Muscle of leg (tissue), 11 donors: ENCODE results near the gene SYT15. TPM values are rescaled to one million over a fixed set of nuclear protein-coding genes. Genes with fewer than 3 reads are reported as not detected.

Experiments used
- DNase-seq: peaks from one replicate; pipeline ENCODE4 v3.0.0; 2013
- H3K27ac ChIP-seq: one replicate; pipeline ENCODE4 v1.5.1; 2013; ENCODE audit warnings: mild to moderate bottlenecking, low read length, control low read depth
- H3K27me3 ChIP-seq: one replicate; pipeline ENCODE4 v1.6.1; 2013; ENCODE audit warnings: low read length; ENCODE audit not compliant: control insufficient read depth, insufficient read depth
- H3K36me3 ChIP-seq: one replicate; pipeline ENCODE4 v1.6.1; 2013; ENCODE audit warnings: low read length; ENCODE audit not compliant: control insufficient read depth, insufficient read depth
- H3K4me1 ChIP-seq: one replicate; pipeline ENCODE4 v1.6.1; 2013; ENCODE audit warnings: low read length; ENCODE audit not compliant: control insufficient read depth, insufficient read depth
- H3K4me3 ChIP-seq: one replicate; pipeline ENCODE4 v1.5.1; 2013; ENCODE audit warnings: low read length, control low read depth
- H3K9me3 ChIP-seq: replicated peaks from 2 replicates; pipeline ENCODE4 v1.6.1; 2013; ENCODE audit warnings: low read depth, low read length; ENCODE audit not compliant: control insufficient read depth
- WGBS: methylation state at CpG from one replicate; pipeline ENCODE4 v1.1.5; 2013; ENCODE audit warnings: missing lambda C conversion rate; ENCODE audit not compliant: insufficient coverage; 5-methylcytosine and 5-hydroxymethylcytosine counted together
- polyA plus RNA-seq, 8 donors: library from polyadenylated mRNA; unstranded; fragments of 120-200 nt; gene quantifications; one replicate each; pipeline versions ENCODE4 v1.2.1 to v1.2.3, GENCODE V29; 2013; ENCODE audit warnings: inconsistent platforms in 1 of 8, low replicate concordance in 1 of 8; ENCODE audit not compliant: insufficient read length in 8 of 8, insufficient read depth in 1 of 8
- total RNA-seq: library from RNA; stranded (reverse); fragments of 120-200 nt; gene quantifications from one replicate; pipeline ENCODE4 v1.2.4, GENCODE V29; 2013

The SYT15 gene
- total and polyA plus RNA-seq, 9 donors: 1.1 to 5.2 (median 3.8) TPM

DNA sequence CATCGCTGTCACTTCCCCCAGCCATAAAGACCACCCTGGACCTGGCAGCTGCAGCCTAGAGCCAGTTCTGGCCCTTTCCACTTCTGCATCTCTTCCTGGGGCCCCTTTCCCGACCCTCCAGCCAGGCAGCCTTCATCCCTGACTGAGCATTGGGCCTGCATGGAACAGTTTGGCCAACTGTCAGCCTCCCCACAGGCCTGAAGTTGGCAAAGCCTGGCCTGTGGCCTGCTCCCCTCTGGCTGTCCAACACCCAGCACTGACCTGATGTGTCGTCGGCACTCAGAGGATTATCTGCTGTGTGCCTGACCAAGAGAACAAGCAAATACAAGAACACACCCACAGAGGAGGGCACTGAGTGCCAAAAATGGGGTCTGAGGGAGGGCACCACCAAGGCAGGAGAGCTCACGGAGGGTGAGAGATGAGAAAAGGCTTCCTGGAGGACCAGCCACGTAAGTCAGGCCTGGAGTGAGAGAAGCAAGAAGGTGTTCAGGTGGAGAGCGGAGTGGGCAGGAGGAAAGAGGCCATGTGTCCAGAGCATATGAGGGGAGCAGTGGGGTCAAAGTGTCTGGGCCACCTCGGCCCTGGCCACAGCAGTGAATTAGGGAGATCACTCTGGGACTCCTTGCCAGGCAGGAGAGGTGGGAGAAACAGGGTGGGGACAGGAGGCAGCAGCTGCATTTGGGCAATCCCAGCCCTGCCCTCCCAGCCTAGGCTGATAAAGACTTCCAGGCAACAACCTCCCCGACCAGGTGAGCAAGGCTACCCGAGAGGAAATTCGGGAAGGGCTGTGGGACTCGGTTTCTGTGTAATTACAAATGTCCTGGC is 27.0 kb upstream of the SYT15 start:
- Histone ChIP-seq H3K4me3 (no peak overlapping the region), H3K4me1 (peaks cover 36% of the 10 kb centered on the region), H3K27ac (no peak overlapping the region), H3K9me3 (no peaks in the 10 kb centered on the region), H3K27me3 (peaks cover 34% of the 10 kb centered on the region), H3K36me3 (no peaks in the 10 kb centered on the region)
- DNase-seq: no peak
- WGBS: 82% methylated on average over 12 of the region's 12 CpGs

DNA sequence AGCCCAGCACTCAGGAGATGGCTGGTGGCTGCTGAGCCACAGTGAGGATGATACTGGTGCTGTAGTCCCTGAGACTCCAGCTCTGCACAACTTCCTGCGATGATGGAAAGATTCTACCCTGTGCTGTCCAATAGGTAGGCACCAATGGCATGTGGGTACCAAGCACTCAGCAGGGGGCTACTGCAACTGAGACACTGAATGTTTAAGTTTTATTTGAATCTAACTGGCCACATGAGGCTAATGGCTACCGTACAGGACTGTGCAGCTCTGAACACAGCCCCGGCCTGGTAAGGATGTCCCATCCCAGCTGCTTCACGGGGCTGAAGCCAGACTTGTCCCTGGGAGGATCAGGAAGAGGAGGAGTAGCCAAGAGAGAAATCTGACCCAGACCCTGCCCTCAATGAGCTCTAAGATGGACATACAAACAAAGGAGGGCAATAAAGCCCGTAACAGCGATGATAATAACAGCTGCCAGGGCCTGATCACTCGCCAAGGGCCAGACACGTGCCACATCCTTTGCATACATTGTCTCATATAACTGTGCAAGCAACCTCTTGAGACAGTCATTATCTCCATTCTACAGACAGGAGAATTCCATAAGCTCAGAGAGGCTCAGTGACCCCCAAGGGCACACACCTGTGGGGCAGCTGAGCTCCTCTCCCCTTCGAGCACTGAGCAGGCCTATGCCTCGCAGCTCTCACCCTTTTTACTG is 26.2 kb upstream of the SYT15 start:
- 43% methylated on average over 10 of the region's 10 CpGs for WGBS
- Histone ChIP-seq H3K4me3 (no peak overlapping the region), H3K9me3 (no peaks in the 10 kb centered on the region), H3K27ac (no peak overlapping the region), H3K36me3 (no peaks in the 10 kb centered on the region), H3K4me1 (peaks cover 38% of the 10 kb centered on the region), H3K27me3 (peaks cover 40% of the 10 kb centered on the region)
- peak; percentile 77 for DNase-seq

DNA sequence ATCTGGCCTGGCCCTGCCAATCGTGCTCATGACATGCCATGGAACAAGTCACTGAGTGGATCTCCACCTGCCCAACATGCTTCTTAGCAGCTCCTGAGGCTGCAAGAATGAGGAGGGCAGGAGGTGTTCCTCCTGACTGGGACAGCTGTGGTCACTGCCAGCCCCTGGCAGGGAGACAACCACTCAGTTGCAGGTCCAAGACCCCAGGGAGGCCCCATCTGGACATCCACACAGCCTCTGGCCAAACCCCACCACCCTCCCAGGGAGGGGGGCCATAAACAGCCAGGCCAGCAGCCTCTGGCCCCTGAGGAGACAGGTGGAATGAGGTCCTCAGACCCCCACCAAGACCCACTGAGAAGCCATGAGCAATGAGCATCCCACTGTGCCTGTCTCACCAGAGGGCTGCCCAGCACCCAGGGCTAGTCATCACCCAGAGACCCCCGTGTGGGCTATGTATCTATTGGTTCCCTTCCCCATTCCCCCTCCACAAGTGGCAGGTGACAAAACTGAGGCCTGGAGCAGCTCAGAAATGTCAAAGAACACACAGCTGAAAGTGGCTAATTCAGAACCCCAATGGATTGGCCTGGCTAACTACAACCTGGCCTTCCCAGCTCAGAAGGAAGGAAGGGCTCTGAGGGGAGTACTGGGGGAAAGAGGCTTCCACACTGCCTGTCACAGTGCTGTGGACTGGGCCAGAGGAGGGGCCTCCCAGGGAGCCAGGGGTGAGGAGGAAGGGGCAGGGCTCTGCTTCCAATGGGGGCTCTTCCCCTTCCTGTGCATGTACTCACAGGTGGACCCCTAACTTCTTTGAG is 25.5 kb upstream of the SYT15 start:
- Histone ChIP-seq H3K9me3 (no peaks in the 10 kb centered on the region), H3K27me3 (peaks cover 48% of the 10 kb centered on the region), H3K36me3 (no peaks in the 10 kb centered on the region), H3K27ac (no peak overlapping the region), H3K4me1 (peaks cover 38% of the 10 kb centered on the region), H3K4me3 (no peak overlapping the region)
- 69% methylated on average over 2 of the region's 2 CpGs for WGBS
- no peak for DNase-seq

DNA sequence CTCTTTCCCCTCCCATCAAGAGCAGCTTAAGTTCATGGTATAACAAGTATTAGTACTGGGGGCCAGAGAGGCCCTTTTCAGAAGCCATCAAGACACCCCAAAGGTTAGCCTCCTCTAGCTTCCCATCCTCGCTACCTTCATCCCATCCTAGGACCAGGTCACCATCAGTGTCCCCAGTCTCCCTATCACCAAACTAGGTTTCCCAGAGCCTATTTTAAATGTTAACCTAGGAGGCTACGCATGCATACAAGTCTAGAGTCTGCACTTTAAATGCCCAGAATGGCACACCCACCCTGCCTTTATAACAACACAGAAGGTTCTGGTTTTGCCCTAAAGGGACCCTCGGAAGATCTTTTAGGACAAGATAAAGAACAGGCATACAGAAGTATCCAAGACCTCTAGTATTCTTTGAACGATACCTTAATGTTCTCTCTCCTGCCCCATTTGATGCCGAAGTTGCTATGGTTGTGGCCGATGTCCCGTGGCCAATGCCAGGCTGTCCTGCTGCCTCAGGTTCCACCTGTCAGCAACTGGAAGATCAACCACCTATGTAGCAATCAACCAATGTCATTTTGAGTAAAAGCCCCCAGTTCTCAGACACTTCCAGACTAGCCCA is 24.7 kb upstream of the SYT15 start:
- DNase-seq: no peak

DNA sequence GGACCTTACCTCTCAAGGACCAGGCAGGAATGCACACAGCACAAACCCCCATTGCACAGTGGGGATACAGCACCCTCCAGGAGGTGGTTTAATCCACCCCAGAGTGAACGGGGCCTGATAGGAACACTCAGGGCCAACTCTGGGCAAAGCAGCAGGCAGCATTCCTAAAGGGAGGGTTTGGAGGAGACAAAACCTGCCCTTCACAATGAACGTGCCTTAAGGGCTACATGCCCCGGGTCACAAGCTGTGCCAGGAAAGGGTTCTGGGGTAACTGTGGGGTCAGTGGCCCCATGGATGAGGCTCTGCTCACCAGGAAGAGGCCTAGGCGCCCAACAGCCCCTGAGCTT is 23.6 kb upstream of the SYT15 start:
- Histone ChIP-seq H3K4me3 (no peak overlapping the region), H3K27me3 (peaks cover 62% of the 10 kb centered on the region)
- no peak for DNase-seq

More for the DNA sequence above, 24.7 kb upstream of the SYT15 start:
- no peaks in the 10 kb centered on the region for H3K9me3 ChIP-seq
- no peak overlapping the region for H3K4me3 ChIP-seq
- no peak overlapping the region for H3K27ac ChIP-seq
- peaks cover 38% of the 10 kb centered on the region for H3K4me1 ChIP-seq
- 92% methylated on average over 7 of the region's 7 CpGs for WGBS
- H3K27me3 ChIP-seq: peaks cover 55% of the 10 kb centered on the region
- no peaks in the 10 kb centered on the region for H3K36me3 ChIP-seq

DNA sequence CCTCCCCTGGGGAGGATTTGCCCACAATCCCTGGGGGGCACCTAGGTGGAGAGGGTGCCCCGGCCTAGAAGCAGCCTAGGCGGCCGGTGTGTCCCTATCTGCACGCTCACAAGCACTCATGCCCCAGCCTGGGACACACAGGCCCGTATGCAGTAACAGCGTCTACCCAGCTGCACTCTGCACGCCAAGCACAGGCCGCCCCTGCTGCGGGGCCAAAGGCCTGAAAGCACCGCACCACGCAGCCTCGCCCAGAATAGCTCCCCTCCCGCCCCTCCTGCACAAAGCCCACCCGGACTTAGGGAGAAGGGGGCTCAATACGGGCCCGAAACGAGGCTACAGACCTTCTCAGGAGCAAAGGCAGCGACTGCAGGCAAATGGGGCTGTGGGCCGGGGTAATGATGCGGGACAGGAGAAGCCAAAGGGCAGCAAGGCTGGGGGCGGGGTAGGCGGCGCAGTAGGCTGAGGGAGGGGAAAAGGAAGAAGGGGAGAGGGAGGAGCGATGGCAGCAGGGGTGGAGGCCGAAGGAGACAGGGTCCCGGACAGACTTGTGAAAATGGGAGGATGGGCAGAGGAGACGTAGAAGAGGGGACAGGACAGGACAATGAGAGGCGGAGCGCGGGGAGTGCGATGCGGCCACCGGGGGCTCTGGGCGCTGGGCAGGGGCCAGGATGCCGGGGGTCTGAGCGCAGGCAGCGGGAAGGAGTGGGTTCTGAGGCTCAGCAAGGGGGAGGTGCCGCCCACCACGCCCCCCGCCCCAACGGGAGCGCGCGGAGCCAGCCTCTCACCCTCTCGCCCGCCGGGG is 23.0 kb upstream of the SYT15 start:
- no peak for DNase-seq
- peak overlapping the region; percentile 36 for H3K4me3 ChIP-seq
- WGBS: 12% methylated on average over 43 of the region's 47 CpGs

More for the DNA sequence above, 23.6 kb upstream of the SYT15 start:
- 85% methylated on average over 2 of the region's 4 CpGs for WGBS
- Histone ChIP-seq H3K9me3 (no peaks in the 10 kb centered on the region), H3K4me1 (peaks cover 38% of the 10 kb centered on the region), H3K36me3 (no peaks in the 10 kb centered on the region), H3K27ac (no peak overlapping the region)

DNA sequence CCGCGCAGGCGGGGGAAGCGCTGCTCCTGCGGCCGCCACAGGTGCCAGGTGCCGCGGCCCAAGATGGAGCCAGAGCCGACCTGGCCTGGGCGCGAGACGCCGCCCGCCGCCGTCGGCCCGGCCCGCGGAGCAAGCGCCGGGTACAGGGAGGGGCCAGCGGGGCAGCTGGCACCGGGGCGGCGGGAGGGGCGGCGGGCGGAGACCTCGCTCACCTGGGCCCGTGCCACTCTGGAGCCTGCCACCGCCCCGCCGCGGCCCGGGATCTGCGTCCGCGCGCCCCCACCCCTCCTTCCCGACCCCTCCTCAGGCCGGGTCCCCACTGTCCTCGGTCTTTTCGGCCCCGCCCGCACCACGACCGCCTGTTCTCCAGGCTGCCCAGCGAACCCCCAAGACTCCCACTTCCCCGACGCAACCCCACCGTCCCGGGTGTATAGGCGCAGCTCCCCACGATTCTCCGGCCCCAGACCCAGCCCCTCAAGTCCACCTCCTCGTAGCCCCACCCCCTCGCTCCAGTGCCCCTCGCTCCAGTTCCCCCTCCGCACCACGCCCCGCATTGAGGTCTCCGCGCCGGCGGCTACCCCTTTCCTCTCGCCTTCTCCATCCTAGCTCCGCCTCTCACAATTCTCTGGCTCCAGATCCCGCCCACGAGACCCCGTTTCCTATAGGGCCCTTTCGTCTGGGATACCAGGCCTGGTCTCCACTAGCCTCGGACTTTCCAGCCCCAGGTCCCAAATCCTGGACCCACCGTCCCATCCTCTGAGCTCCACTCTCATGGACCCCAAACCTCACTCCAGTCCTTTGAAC is 22.2 kb upstream of the SYT15 start, which contains the start of gene GPRIN2:
GPRIN2 (minus strand) TSS at position 144 of the 804 bp plus-strand sequence. CDS start 5,922 bp downstream, outside the sequence.
- peaks cover 70% of the 10 kb centered on the region for H3K27me3 ChIP-seq
- no peaks in the 10 kb centered on the region for H3K9me3 ChIP-seq
- H3K4me1 ChIP-seq: peaks cover 35% of the 10 kb centered on the region
- no peak for DNase-seq
- H3K27ac ChIP-seq: no peak within 1 kb of the TSS
- WGBS: 2% methylated on average over 72 of the region's 74 CpGs
- peak within 1 kb of the TSS; percentile 36 for H3K4me3 ChIP-seq
- H3K36me3 ChIP-seq: no peaks in the 10 kb centered on the region

More for the DNA sequence above, 23.0 kb upstream of the SYT15 start:
- Histone ChIP-seq H3K4me1 (peaks cover 38% of the 10 kb centered on the region), H3K27me3 (peaks cover 67% of the 10 kb centered on the region), H3K9me3 (no peaks in the 10 kb centered on the region), H3K27ac (no peak overlapping the region), H3K36me3 (no peaks in the 10 kb centered on the region)

DNA sequence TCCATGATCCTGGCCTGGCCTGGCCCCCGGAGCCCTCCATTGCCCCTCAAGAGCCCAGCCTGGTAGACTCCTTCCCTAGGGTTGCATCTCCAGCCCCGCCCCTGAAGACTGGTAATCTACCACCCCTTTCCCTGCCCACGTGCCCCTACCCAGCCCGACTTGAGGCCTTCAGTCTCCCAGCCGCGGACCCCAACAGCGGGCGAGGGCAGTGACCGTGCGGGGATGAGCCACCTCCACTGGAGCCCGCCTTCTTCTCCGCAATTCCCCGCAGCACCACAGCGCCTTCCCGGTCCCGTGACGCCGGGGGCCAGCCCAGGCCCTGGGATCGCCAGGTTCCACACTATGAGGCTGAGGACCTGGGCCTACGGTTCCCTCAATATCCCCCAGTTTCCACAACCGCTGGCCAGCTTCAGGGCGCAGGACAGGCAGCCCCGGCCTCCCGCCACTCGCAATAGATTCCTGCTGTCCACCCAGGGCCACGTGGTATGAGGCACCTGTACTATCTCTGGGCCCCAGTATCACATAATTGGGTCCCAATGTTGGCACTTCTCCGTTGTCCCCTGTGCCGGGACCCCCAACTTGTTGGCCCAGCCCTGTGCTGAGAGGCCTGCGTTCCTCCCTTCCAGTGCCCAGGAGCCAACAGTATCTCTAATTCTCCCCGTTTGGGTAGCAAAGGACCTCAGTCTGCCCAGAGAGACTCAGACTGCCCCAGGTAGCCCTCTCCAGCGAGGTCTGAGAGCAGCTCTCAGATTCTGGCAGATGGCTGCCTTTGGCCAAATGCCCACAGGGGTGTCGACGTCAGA is 21.4 kb upstream of the SYT15 start:
- WGBS: 82% methylated on average over 33 of the region's 33 CpGs
- no peak for DNase-seq
- H3K27ac ChIP-seq: no peak overlapping the region

More for the DNA sequence above, 21.4 kb upstream of the SYT15 start:
- no peaks in the 10 kb centered on the region for H3K9me3 ChIP-seq
- peaks cover 70% of the 10 kb centered on the region for H3K27me3 ChIP-seq
- no peaks in the 10 kb centered on the region for H3K36me3 ChIP-seq
- no peak overlapping the region for H3K4me3 ChIP-seq
- peaks cover 27% of the 10 kb centered on the region for H3K4me1 ChIP-seq
